ENCODE data around the gene PPTC7.
"Not testable (repeated sequence)": the region's sequence is repeated elsewhere in the genome, so short reads cannot be mapped to it uniquely, and the experiment has no call there.

The PPTC7 gene

DNA sequence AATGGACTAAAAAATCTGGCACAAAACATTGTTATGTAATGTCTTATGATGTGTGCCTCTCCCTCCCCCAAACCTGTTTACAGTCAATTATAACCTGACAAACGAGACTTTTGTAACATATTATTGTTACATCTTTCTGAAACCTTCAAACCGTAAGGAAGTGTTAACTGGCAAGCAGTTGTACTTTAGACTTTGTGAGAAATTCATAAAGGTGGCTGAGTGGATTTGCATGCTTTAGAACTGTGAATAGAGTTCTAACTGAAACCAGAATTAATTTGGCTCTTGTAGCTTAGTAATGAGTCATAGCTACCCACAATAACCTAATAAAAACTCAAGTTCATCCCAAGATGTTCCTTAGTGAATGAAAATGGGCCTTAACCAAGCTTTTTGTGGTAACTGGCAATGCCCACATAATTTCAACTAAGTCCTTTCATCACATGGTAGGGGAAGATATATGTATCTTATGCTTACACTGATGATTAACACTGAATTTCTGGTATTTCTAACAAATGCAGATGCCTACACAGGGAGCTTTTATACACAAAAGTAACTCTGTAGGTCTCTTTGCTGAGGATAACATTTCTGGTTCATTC, 51.3 kb downstream of the PPTC7 start:
- no peak for DNase-seq

DNA sequence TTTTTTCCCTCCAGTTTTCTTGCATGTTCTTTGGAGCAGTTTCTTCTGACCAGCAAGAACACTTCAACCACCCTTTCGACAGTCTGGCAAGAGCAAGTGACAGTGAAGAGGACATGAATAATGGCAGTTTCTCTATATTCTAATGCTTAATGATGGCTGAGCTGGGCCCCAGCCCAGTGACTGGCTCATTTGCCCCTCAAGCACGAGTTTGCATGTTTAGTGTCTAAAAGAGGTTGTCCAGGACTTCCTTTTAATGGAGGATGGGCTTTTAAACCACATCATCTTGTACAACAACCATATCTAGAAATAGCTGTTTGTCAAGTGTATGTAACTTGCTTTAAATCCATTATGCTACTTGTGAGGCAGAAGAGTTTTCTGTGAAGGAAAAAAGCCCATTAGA, 52.6 kb downstream of the PPTC7 start:
- peak in 1 of 3 experiments; percentile 85 for DNase-seq

DNA sequence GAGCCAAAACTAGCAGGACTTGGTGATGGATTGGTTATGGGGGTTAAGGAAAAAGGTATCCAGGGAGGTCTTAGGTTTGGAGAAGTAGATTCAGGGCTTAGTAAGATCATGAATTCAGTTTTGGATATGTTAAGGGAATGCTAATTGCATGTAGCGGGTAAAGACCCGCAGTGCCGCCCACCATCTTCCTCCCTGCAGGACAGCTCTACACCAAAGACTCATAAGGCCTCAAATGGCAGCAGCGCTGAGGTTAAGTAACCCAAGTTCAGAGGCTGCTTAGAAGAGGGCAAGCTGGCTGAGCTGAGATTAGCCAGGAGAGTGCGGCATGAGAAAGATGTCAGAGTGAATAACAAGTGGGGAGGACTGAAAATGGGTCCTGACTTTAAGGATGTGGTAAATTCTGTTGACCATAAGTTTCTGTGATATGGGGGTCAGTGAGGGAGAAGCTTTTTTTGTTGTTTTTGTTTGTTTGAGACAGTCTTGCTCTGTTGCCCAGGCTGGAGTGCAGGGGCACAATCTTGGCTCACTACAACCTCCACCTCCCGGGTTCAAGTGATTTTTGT, 54.8 kb downstream of the PPTC7 start:
- no peak for DNase-seq

DNA sequence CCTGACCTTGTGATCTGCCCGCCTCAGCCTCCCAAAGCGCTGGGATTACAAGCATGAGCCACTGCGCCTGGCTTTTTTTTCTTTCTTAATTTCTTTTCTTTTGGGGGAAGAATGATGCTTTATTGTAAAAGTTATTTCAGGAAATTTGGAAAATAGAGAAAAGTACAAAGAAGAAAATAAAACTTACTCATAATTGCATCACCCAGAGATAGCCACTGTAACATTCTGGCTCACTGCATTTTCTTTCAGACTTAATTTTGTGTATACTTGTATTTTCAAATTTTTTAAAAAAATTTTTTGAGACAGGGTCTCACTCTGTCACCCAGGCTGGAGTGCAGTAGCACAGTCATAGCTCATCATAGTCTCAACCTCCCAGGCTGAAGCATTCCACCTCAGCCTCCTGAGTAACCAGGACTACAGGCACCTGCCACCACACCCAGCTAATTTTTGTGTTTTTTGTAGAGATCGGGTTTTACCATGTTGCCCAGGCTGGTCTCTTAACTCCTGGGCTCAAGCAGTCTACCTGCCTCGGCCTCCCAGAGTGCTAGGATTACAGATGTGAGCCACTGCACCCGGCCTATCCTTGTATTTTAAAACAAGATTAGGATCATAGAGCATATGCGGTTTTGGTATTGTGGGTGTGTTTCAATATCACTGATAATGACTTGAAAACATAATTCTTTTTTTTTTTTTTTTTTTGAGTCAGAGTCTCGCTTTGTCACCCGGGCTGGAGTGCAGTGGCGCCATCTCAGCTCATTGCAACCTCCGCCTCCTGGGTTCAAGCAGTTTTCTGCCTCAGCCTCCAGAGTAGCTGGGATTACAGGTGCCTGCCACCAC, 62.0 kb downstream of the PPTC7 start:
- not testable (repeated sequence) for DNase-seq

DNA sequence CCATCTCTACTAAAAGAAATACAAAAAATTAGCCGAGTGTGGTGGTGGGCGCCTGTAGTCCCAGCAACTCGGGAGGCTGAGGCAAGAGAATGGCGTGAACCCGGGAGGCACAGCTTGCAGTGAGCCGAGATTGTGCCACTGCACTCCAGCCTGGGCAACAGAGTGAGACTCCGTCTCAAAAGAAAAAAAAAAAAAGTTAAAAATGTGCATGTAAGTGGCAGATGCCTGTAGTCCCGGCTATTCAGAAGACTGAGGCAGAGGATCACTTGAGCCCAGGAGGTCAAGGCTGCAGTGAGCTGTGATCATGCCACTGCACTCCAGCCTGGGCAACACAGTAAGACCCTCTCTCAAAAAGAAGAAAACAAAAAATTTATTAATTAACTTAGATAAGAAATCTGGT, 65.1 kb downstream of the PPTC7 start:
- DNase-seq: not testable (repeated sequence)

DNA sequence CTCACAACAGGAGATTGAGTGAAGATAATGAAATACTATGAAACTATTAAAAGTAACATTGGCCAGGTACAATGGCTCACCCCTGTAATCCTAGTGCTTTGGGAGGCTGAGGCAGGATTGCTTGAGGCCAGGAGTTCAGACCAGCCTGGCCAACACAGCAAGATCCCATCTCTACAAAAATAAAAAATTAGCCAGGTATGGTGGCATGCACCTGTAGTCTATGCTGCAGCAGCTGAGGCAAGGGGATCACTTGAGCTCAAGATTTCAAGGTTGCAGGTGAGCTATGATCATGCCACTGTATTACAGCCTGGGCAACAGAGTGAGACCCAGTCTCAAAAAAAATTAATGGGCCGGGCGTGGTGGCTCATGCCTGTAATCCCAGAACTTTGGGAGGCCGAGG, 66.1 kb downstream of the PPTC7 start:
- DNase-seq: no peak

DNA sequence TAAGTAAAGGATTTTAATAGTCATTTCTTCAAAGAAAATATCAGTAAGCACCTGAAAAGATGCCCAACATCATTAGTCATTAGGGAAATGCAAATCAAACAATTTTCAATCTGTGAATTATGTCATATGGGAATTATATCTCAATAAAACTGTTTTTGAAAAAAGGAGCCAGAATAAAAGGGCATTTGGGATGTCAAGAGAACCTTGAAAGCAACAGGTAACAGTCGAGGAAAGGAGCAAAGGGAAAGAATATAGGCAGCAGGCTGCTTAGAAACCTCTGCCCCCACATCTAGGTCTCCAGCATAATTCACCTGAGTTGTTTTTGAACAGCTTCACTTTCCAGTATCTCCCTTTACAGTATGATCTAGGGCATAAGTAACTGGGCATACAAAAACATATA, 68.8 kb downstream of the PPTC7 start:
- DNase-seq: no peak

DNA sequence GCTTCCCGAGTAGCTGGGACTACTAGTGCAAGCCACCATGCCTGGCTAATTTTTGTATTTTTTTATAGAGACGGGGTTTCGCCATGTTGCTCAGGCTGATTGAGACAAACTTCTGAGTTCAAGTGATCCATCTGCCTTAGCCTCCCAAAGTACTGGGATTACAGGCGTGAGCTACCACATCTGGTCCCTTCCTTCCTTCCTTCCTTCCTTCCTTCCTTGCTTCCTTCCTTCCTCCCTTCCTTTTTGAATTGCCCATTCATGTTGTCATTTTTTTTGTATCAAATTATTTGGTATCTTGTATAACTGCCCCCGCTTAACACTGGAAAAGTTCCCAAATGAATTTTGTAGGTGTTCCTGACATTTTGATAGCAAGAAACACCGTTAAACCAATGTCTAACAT, 69.3 kb downstream of the PPTC7 start:
- no peak for DNase-seq

DNA sequence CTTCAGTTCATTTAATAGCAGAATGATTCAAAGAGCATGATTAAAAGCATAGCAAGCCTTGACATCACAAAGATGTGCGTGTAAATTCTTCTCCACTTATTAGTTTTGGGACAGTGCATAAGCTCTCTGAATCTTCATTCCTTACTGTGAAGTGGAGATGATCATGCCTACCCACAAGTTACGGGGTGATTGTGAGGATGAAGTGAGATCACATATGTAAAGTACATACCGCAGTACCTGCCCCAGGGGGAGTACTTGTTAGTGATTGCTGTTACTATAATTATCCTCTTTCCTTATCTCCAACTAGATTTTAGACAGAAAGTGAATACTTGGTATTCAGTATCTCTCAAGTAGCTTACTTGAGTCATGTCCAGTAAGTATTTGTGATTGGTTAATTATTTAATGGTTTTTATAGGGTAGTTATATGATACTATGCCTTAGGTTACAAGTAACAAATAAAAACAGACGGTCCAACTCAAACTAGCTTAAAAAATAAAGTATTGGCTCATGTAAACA, 75.0 kb downstream of the PPTC7 start:
- DNase-seq: no peak

DNA sequence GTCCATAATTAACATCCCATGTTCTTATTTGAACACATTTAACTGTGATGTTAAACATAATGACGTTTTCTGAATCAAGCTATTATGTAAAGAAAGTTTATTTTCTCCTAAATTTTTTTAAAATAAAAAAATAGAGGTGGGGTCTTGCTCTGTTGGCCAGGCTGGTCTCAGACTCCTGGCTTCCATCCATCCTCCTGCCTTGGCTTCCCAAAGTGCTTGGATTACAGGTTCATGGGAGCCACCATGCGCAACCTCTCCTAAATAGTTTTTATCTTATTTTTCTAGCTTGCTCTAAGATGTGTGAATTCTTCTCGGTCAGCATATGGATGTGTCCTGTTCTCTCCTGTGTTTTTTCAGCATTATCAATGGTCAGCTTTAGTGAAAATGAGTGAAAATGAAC, 77.8 kb downstream of the PPTC7 start:
- no peak for DNase-seq

DNA sequence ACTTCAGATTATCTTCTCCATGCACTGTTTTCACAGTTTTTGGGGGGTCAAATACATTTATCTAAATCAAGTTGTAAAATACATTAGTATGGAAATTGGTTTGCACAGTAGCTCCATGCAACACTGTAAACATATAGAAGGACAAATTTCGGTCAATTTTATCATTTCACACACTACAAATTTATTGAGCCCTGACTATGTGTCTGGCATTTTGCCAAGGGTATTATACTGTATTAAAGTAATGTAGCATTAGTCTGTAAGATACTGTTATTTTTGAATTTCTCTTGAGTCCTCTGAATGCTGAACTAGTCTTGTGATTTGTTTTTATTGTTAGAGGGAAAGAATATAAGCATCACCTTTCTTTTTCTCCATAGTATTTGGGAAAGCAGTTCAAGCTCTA, 79.7 kb downstream of the PPTC7 start:
- peak in 1 of 3 experiments; percentile 29 for DNase-seq

DNA sequence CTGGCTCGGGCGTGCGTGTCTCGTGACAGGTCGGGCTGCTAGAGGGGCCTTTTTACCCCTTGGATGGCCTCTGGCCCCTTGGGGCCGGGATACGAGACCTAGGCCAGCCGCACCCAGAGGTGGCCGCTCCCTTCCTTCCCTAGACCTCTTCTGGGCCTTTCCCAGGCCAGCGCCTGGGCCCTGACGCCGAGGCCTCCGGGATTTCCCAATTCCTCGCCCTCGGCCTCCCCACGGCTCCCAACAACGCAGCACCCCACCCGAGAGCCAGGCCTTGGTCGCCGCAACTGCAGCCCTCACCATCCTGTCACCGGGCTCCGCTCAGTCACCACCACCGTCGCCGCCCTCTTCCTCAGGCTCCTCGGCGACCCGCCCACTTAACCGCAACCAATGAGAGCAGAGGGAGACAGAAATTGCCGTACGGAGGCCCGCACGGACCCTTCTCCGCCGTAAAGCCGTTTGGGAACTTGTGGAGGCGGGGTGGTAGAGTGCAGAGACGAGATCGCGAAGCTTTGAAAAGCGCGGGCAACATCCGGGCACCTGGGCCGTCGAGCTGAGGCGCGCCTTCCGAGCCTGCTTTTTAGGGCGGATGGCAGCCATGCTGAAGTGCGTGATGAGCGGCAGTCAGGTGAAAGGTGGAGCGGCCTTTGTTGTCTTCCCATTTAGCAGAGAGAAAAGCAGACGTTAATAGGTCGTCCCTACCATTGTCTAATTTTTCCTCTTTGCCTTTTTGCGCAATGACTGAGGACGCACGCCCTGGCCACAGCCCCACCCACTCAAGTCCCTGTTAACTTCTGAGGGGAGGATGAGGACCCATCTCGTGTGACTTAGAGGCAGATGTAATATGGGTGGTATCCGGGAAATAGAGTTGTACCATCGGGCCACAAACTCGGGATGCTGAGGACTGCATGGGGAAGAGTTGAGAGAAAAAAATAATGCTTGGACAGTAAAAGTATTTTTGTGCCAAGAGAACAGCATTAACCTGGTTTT, 81.1 kb downstream of the PPTC7 start, which contains the start of the genes RAD9B and VPS29:
Gene RAD9B (plus strand): TSS at position 580 of the 987 bp plus-strand sequence. CDS start 7 bp downstream, at position 587.
Gene VPS29 (minus strand): TSS at position 360 of the 987 bp plus-strand sequence. CDS start 60 bp downstream, at position 300.
- DNase-seq: peak; percentile 99

DNA sequence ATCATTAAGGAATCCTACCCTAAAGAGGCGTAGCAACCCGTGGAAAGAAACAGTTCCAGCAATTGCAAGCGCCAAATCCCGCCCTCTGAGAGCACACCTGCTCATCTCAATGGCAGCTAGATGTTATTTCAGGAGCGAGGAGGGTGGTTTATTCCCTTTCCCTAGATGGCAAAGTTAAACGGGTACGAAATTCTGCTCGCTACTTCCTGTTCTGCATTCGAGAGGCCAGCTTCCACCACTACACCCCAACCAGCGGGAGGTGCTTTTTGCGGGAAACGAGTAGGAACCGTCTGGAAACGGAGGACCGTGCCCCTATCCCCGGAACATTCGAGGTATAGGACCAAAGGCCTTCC, 81.7 kb downstream of the PPTC7 start:
- peak in 2 of 3 experiments; percentile 60 to 87 for DNase-seq

DNA sequence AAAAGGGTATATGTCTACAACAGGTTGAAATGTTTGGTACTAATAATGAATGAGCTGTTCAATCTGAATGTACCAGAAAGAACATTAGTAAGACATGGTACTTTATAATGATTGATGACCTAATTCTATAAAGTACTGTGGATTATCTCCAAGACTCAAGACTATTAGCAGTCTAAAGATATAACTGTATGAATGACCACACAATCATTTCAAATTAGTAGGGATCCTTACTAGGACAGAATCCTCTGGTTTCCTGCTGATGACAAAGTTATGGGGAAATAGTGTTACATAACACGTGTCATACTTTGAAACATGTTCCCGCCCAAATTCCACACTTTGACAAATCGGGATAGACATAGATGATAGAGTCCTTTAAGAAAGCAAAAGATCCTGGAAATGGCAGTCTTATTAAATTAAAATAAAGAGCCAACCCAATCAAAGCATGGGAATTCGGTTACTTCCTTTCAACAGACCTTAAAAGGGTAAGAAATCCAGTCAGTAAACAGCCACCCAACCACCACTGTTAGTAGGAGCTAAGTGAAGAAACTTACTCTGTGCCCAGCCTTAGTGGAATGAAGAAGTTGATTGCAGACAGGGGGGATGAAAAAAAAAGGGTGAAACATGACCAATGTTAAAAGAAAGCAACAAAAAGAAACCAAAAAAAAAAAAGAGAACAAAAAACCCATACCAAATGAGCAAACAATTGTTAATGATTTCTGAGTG, 84.0 kb downstream of the PPTC7 start:
- DNase-seq: no peak
